ENCODE data around the gene TP63.

The TP63 gene

DNA sequence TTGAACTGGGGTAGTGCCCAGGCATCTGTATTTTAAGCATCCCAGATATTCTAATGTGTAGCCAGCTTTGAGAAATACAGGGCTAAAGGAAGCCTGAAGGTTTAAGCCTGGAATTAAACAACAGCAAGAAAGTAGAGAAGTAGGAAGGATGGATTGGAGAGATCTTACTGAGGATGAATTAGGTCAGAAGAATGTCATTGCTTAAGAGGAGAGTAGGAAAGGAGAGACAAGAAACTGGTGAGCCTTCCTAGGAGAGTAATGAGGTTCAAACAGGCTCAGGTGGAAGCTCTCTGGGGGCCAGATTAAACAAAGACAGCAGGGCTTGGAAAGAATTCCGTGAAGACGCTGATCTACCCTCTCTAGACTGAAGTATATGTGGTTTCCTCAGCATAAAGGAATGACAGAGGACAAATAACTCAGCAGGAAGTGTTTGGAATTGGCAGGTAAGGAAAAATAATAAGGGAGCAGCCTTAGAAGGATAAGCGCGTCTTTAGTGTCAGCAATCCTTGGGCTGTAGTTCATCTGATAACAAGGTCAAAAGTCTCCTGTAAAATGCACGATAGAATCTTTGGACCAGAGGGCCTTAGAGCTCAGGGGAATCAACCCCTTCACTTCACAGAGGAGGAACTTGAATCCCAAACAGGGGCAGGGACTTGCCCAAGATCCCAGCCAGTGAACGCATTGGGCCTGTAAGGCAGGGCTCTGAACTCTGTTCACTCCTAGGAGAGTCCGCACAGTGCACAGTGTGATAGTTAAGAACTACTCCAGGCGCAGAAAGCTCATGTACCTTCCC lies 90.9 kb downstream of the TP63 start:
- no peak overlapping the region for H3K4me3 ChIP-seq (ENCODE audit: control insufficient read depth, low read depth, low read length)
- DNase-seq (ENCODE audit: low read depth): no peak
- TF ChIP-seq, protein P1, sequence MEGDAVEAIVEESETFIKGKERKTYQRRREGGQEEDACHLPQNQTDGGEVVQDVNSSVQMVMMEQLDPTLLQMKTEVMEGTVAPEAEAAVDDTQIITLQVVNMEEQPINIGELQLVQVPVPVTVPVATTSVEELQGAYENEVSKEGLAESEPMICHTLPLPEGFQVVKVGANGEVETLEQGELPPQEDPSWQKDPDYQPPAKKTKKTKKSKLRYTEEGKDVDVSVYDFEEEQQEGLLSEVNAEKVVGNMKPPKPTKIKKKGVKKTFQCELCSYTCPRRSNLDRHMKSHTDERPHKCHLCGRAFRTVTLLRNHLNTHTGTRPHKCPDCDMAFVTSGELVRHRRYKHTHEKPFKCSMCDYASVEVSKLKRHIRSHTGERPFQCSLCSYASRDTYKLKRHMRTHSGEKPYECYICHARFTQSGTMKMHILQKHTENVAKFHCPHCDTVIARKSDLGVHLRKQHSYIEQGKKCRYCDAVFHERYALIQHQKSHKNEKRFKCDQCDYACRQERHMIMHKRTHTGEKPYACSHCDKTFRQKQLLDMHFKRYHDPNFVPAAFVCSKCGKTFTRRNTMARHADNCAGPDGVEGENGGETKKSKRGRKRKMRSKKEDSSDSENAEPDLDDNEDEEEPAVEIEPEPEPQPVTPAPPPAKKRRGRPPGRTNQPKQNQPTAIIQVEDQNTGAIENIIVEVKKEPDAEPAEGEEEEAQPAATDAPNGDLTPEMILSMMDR (IDR thresholded peaks at IDR 0.05; ENCODE audit: control insufficient read depth, insufficient read depth, low read depth, low read length, missing control alignments): no peak

GRCh38 chr3:189724356-189724755 lies 93.2 kb downstream of the TP63 start:
- peak; percentile 20 for DNase-seq (ENCODE audit: low read depth)
- no peak overlapping the region for H3K4me3 ChIP-seq (ENCODE audit: control insufficient read depth, low read depth, low read length)
- TF ChIP-seq, protein P1 (IDR thresholded peaks at IDR 0.05; ENCODE audit: control insufficient read depth, insufficient read depth, low read depth, low read length, missing control alignments): no peak

DNA sequence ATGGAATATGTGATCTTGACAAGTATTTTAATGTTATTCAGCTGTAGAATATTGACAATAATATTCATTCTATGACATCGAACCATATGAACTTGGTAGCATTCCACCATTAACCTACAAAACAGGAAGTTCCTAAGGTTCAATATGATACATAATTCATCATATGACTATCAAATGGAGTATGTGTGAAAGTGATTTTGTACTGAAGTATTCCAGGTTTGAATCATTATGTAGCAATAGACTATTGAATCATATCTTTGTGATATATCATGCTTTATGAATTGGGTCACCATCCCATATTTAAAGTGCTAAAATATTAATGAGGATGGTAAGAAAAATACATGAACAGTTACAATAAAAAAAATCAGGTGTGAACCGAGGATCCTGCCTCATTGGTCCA lies 95.1 kb downstream of the TP63 start:
- TF ChIP-seq, protein P1 (IDR thresholded peaks at IDR 0.05; ENCODE audit: control insufficient read depth, insufficient read depth, low read depth, low read length, missing control alignments): no peak
- no peak overlapping the region for H3K4me3 ChIP-seq (ENCODE audit: control insufficient read depth, low read depth, low read length)
- no peak for DNase-seq (ENCODE audit: low read depth)

- DNase-seq (ENCODE audit: low read depth): peak; percentile 18
- H3K4me3 ChIP-seq (ENCODE audit: control insufficient read depth, low read depth, low read length): no peak overlapping the region
- TF ChIP-seq, protein P1 (IDR thresholded peaks at IDR 0.05; ENCODE audit: control insufficient read depth, insufficient read depth, low read depth, low read length, missing control alignments): no peak
Measured at GRCh38 chr3:189727158-189727557, 96.0 kb downstream of the TP63 start.

GRCh38 chr3:189727898-189728297 lies 96.7 kb downstream of the TP63 start:
- H3K4me3 ChIP-seq (ENCODE audit: control insufficient read depth, low read depth, low read length): no peak overlapping the region
- peak; percentile 66 for DNase-seq (ENCODE audit: low read depth)
- TF ChIP-seq, protein P1 (IDR thresholded peaks at IDR 0.05; ENCODE audit: control insufficient read depth, insufficient read depth, low read depth, low read length, missing control alignments): no peak

DNA sequence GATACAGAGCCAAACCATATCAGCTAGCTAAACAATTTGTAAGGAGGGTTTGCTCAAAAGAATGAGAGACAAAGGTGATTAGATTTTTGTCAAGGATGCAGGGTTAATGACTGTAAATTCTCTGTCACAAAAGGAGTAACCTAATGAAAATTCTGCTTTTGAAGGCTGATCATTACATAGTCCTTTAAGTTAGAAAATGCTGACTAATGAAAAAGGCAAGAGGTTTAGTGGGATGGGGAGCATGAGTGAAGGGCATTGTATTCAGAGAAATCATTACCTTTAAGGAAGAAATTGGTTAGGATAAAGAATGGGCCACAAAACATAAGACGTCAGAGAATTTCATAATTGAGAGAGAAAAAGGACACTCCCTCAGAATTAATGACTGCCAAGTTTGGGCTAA lies 97.7 kb downstream of the TP63 start:
- TF ChIP-seq, protein P1 (IDR thresholded peaks at IDR 0.05; ENCODE audit: control insufficient read depth, insufficient read depth, low read depth, low read length, missing control alignments): no peak
- H3K4me3 ChIP-seq (ENCODE audit: control insufficient read depth, low read depth, low read length): no peak overlapping the region
- no peak for DNase-seq (ENCODE audit: low read depth)
